Hematopoietic multipotent progenitor cell treated with erythropoietin and hydrocortisone succinate and interleukin-3 and kit ligand, for 8 days (in vitro differentiated cells): ENCODE measurements around the gene EDDM13.
A peak's percentile ranks its signal among the peaks of the same experiment; 100 is the strongest.
"Not testable (repeated sequence)": the region's sequence is repeated elsewhere in the genome, so short reads cannot be mapped to it uniquely, and the experiment has no call there.

Experiments
- DNase-seq: peaks from one replicate; pipeline ENCODE4 v3.0.0-alpha.2; 2015

Gene EDDM13

GRCh38 chr19:56272161-56272798, at the start of gene EDDM13:
EDDM13 (plus strand) TSS chr19:56272748; CDS start chr19:56272835, 87 bp downstream.
- DNase-seq, result no peak

GRCh38 chr19:56222901-56223300, 49.6 kb upstream of the EDDM13 start:
- DNase-seq, result no peak

- DNase-seq, result no peak
Observed at GRCh38 chr19:56223481-56223880, 49.1 kb upstream of the EDDM13 start.

- no peak for DNase-seq
Observed at GRCh38 chr19:56245121-56245740, 27.3 kb upstream of the EDDM13 start.

- not testable (repeated sequence) for DNase-seq
Observed at GRCh38 chr19:56245764-56246163, 26.8 kb upstream of the EDDM13 start.

- peak; percentile 96 for DNase-seq
Observed at GRCh38 chr19:56248736-56249338, 23.7 kb upstream of the EDDM13 start.

- DNase-seq, result peak; percentile 84
Observed at GRCh38 chr19:56252699-56253422, 19.7 kb upstream of the EDDM13 start.

GRCh38 chr19:56253737-56254136, 18.8 kb upstream of the EDDM13 start:
- peak; percentile 86 for DNase-seq

GRCh38 chr19:56258272-56258671, 14.3 kb upstream of the EDDM13 start:
- DNase-seq, result no peak

GRCh38 chr19:56261145-56261544, 11.4 kb upstream of the EDDM13 start:
- DNase-seq, result no peak

GRCh38 chr19:56261932-56262331, 10.6 kb upstream of the EDDM13 start:
- not testable (repeated sequence) for DNase-seq

- peak; percentile 63 for DNase-seq
Observed at GRCh38 chr19:56263319-56263718, 9.2 kb upstream of the EDDM13 start.

GRCh38 chr19:56266051-56266450, 6.5 kb upstream of the EDDM13 start:
- DNase-seq, result no peak

GRCh38 chr19:56269348-56269747, 3.2 kb upstream of the EDDM13 start:
- DNase-seq, result no peak

- DNase-seq, result peak; percentile 73
Observed at GRCh38 chr19:56270676-56271075, 1.9 kb upstream of the EDDM13 start.

- DNase-seq, result no peak
Observed at GRCh38 chr19:56271151-56271550, 1.4 kb upstream of the EDDM13 start.

GRCh38 chr19:56273563-56274117, 1.1 kb downstream of the EDDM13 start:
- no peak for DNase-seq

- DNase-seq, result no peak
Observed at GRCh38 chr19:56282809-56283208, 10.3 kb downstream of the EDDM13 start.

GRCh38 chr19:56284746-56285145, 12.2 kb downstream of the EDDM13 start:
- DNase-seq, result no peak

- DNase-seq, result no peak
Observed at GRCh38 chr19:56290104-56290503, 17.6 kb downstream of the EDDM13 start.

- DNase-seq, result no peak
Observed at GRCh38 chr19:56291867-56292266, 19.3 kb downstream of the EDDM13 start.

GRCh38 chr19:56294549-56294948, 22.0 kb downstream of the EDDM13 start:
- no peak for DNase-seq
